Stimulated activated naive CD8-positive, alpha-beta T cell treated with anti-CD3 and anti-CD28 coated beads, Interleukin-15, Interleukin-2, amounts not matched to agents 100 ng/mL and 50 ng/mL, for 24 hours (primary cell): ENCODE results near the gene FAM124A.

Experiments used
- H3K27ac Mint-ChIP-seq: one replicate; pipeline ENCODE4 v1.8.0; 2021; ENCODE audit warnings: mild to moderate bottlenecking, mixed read lengths
- H3K27me3 Mint-ChIP-seq: one replicate; pipeline ENCODE4 v1.8.0; 2021; ENCODE audit warnings: mixed read lengths
- H3K36me3 Mint-ChIP-seq: one replicate; pipeline ENCODE4 v1.8.0; 2021; ENCODE audit warnings: low read depth, mixed read lengths
- H3K4me1 Mint-ChIP-seq: one replicate; pipeline ENCODE4 v1.8.0; 2021; ENCODE audit warnings: low read depth, mixed read lengths
- H3K4me3 Mint-ChIP-seq: one replicate; pipeline ENCODE4 v1.8.0; 2021; ENCODE audit warnings: mild to moderate bottlenecking, mixed read lengths
- H3K9me3 Mint-ChIP-seq: one replicate; pipeline ENCODE4 v1.8.0; 2021; ENCODE audit warnings: mixed read lengths

The FAM124A gene

DNA sequence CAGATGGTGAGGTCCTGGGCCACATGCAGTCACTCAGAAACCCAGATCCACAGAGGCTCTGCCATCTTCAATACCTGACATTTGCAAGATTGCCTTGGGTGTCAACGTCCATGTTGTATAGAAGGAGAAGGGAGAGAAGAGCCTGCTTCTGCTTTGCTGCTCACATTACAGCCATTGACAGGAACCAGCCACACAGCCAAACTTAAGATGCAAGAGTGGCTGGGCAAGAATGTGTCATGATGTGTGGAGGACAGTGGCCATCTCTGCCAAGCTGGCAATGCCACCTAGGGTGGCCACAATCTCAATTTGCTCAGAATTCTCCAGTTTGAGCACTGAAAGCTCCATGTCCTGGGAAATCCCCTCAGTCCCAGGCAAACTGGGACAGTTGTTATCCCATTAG is 91.4 kb downstream of the FAM124A start:
- H3K4me1 Mint-ChIP-seq = no peaks in the 10 kb centered on the region
- H3K9me3 Mint-ChIP-seq = no peaks in the 10 kb centered on the region
- peaks cover 3% of the 10 kb centered on the region for H3K27me3 Mint-ChIP-seq
- no peaks in the 10 kb centered on the region for H3K36me3 Mint-ChIP-seq
- no peak overlapping the region for H3K27ac Mint-ChIP-seq
- no peak overlapping the region for H3K4me3 Mint-ChIP-seq

- Mint-ChIP-seq H3K9me3 (no peaks in the 10 kb centered on the region), H3K27ac (no peak overlapping the region), H3K27me3 (peaks cover 1% of the 10 kb centered on the region), H3K4me3 (no peak overlapping the region), H3K36me3 (no peaks in the 10 kb centered on the region), H3K4me1 (no peaks in the 10 kb centered on the region)
These were observed 95.1 kb downstream of the FAM124A start for GRCh38 chr13:51317262-51317661.

GRCh38 chr13:51318015-51318414 is 95.8 kb downstream of the FAM124A start:
- H3K27ac Mint-ChIP-seq = no peak overlapping the region
- no peaks in the 10 kb centered on the region for H3K9me3 Mint-ChIP-seq
- H3K4me1 Mint-ChIP-seq = no peaks in the 10 kb centered on the region
- H3K36me3 Mint-ChIP-seq = no peaks in the 10 kb centered on the region
- H3K4me3 Mint-ChIP-seq = no peak overlapping the region
- H3K27me3 Mint-ChIP-seq = no peaks in the 10 kb centered on the region

DNA sequence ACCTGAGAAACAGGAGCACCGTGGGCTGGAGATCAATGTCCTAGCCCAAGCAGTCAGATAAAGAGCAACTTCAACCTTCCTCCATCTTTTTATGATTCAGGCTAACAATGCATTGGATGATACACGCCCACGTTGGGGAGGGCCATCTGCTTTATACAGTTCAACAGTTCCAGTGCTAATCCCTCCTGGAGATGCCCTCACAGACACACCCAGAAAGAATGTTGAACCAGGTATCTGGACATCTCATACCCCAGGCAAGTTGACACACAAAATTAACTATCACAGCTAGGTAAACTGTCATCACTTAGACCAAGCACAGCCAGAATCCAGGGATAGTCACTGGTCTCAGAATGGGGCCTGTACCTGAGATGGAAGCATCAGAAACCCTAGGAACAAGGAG is 96.7 kb downstream of the FAM124A start:
- no peaks in the 10 kb centered on the region for H3K36me3 Mint-ChIP-seq
- H3K4me3 Mint-ChIP-seq = no peak overlapping the region
- no peak overlapping the region for H3K27ac Mint-ChIP-seq
- H3K9me3 Mint-ChIP-seq = no peaks in the 10 kb centered on the region
- H3K4me1 Mint-ChIP-seq = no peaks in the 10 kb centered on the region
- no peaks in the 10 kb centered on the region for H3K27me3 Mint-ChIP-seq

- Mint-ChIP-seq H3K4me1 (no peaks in the 10 kb centered on the region), H3K9me3 (no peaks in the 10 kb centered on the region), H3K27me3 (no peaks in the 10 kb centered on the region), H3K27ac (no peak overlapping the region), H3K4me3 (no peak overlapping the region), H3K36me3 (no peaks in the 10 kb centered on the region)
These were observed 99.6 kb downstream of the FAM124A start for GRCh38 chr13:51321836-51322235.

GRCh38 chr13:51322826-51323225 is 100.6 kb downstream of the FAM124A start:
- H3K4me1 Mint-ChIP-seq = no peaks in the 10 kb centered on the region
- H3K27me3 Mint-ChIP-seq = no peaks in the 10 kb centered on the region
- no peak overlapping the region for H3K4me3 Mint-ChIP-seq
- H3K9me3 Mint-ChIP-seq = no peaks in the 10 kb centered on the region
- H3K27ac Mint-ChIP-seq = no peak overlapping the region
- no peaks in the 10 kb centered on the region for H3K36me3 Mint-ChIP-seq

DNA sequence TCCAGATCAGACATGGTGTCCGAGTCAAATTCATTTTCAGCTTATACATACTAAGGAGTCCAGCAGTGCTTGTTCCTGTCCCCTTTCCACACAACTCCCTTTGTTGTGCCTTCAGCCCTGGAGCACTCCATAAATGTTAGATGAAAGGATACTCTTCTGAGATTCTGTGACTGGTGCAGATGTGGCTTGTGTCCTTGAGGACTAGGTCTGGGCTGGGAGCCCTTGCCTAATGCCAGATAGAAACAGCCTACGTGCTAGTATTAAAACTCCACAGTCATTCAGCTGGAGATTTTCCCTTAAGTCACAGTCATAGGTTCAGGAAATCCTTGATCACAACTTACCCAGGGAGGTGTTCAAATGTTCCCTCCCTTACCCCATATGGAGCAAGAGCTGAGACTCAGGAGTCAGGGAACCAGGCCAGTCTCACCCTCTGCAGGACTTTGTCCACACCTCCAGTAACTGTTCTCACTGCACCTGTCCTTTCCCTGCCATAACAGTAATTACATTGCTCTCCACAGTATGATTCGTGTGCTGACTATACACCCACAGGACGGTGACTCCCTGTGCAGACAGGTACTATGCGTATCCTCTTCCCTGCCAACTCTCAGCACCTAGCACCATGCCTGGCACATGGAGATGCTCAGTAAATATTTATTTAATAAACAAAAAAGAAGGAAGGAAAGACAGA is 101.8 kb downstream of the FAM124A start:
- Mint-ChIP-seq H3K4me3 (no peak overlapping the region), H3K27ac (no peak overlapping the region), H3K27me3 (no peaks in the 10 kb centered on the region), H3K4me1 (no peaks in the 10 kb centered on the region), H3K9me3 (no peaks in the 10 kb centered on the region), H3K36me3 (no peaks in the 10 kb centered on the region)

- Mint-ChIP-seq H3K4me1 (no peaks in the 10 kb centered on the region), H3K4me3 (no peak overlapping the region), H3K9me3 (no peaks in the 10 kb centered on the region), H3K27ac (no peak overlapping the region), H3K36me3 (no peaks in the 10 kb centered on the region), H3K27me3 (no peaks in the 10 kb centered on the region)
These were observed 102.7 kb downstream of the FAM124A start for GRCh38 chr13:51324714-51325420.

GRCh38 chr13:51325837-51326236 is 103.6 kb downstream of the FAM124A start:
- Mint-ChIP-seq H3K27me3 (no peaks in the 10 kb centered on the region), H3K4me3 (no peak overlapping the region), H3K27ac (no peak overlapping the region), H3K9me3 (no peaks in the 10 kb centered on the region), H3K4me1 (peaks cover 4% of the 10 kb centered on the region), H3K36me3 (no peaks in the 10 kb centered on the region)

DNA sequence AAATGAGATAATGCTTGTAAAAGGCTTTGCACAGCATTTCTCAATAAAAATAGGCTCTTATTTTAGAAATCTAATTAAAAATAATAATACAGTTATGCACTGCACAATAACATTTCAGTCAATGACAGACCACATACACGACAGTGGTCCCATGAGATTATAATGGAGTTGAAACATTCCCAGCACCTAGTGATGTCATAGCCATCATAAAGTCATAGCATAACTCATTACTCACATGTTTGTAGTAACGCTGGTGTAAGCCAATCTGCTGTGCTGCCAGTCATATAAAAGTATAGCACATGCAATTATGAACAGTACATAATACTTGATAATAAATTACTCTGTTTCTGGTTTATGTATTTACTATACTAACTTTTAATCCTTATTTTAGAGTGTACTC is 104.6 kb downstream of the FAM124A start:
- Mint-ChIP-seq H3K27ac (no peak overlapping the region), H3K4me1 (peaks cover 14% of the 10 kb centered on the region), H3K4me3 (no peak overlapping the region), H3K9me3 (no peaks in the 10 kb centered on the region), H3K36me3 (no peaks in the 10 kb centered on the region), H3K27me3 (no peaks in the 10 kb centered on the region)

GRCh38 chr13:51327961-51328360 is 105.8 kb downstream of the FAM124A start:
- no peaks in the 10 kb centered on the region for H3K36me3 Mint-ChIP-seq
- no peaks in the 10 kb centered on the region for H3K9me3 Mint-ChIP-seq
- H3K4me3 Mint-ChIP-seq = no peak overlapping the region
- H3K27me3 Mint-ChIP-seq = no peaks in the 10 kb centered on the region
- no peak overlapping the region for H3K27ac Mint-ChIP-seq
- H3K4me1 Mint-ChIP-seq = peaks cover 21% of the 10 kb centered on the region

DNA sequence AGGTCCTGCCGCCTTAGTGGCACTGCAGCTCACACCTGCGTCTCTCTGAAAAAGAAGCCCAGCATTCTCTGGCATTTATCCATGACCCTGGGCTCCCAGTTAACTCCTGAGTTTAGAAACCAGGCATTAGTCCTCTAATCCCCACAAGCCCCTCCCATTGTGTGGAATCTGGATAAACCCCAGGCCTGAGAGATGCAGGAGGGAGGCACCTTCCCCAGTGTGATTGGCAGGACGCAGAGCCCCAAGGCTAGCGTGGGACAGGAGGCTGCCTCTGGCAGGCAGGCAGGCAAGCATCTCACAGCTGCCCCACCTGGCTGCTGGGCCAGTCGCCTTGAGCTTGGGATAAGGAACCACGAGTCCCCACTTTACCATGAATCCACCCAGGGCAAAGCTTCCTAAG is 106.3 kb downstream of the FAM124A start:
- Mint-ChIP-seq H3K4me1 (peaks cover 23% of the 10 kb centered on the region), H3K27me3 (no peaks in the 10 kb centered on the region), H3K9me3 (no peaks in the 10 kb centered on the region), H3K36me3 (no peaks in the 10 kb centered on the region), H3K4me3 (no peak overlapping the region), H3K27ac (no peak overlapping the region)

DNA sequence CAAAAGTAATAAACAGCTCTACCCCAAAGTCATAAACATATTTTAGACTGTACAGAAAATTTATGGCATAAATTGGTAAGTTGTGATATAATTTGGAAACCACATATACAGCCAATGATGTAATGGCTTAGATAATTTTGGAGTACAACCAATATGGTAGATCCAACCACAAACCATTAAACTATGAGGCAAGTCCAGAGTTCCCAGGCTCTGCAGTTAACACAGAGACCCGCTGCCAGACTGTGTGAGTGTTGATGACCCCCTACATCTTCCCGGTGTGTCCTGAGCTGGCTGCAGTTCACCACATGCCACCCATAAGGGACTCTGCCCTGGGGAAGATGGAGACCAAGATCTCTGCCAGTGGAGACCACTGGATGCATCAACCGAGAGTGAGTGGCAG is 107.4 kb downstream of the FAM124A start:
- no peaks in the 10 kb centered on the region for H3K36me3 Mint-ChIP-seq
- no peak overlapping the region for H3K27ac Mint-ChIP-seq
- H3K4me3 Mint-ChIP-seq = no peak overlapping the region
- H3K9me3 Mint-ChIP-seq = no peaks in the 10 kb centered on the region
- peaks cover 23% of the 10 kb centered on the region for H3K4me1 Mint-ChIP-seq
- no peaks in the 10 kb centered on the region for H3K27me3 Mint-ChIP-seq

DNA sequence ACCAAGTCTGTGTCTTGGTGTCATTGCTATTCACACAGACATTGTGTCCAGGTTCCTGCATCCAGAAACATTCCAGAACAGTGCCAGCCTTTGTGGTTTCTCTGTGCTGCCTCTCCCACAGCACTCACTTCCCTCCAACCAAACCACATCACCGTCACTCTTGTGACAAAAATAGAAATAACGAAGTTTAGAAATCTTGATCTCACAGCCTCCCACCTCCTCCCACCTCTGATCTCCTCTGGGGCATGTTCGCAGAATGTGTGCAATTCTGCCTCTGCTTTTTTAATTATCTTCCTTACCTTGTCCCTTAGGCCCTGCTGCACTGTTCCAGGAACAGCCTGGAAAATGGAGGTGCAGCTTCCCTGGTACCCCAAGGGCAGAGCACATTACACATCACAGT is 108.6 kb downstream of the FAM124A start:
- peak overlapping the region; percentile 76 for H3K27ac Mint-ChIP-seq
- H3K27me3 Mint-ChIP-seq = no peaks in the 10 kb centered on the region
- no peaks in the 10 kb centered on the region for H3K36me3 Mint-ChIP-seq
- no peaks in the 10 kb centered on the region for H3K9me3 Mint-ChIP-seq
- H3K4me3 Mint-ChIP-seq = peak overlapping the region; percentile 21
- peaks cover 23% of the 10 kb centered on the region for H3K4me1 Mint-ChIP-seq

DNA sequence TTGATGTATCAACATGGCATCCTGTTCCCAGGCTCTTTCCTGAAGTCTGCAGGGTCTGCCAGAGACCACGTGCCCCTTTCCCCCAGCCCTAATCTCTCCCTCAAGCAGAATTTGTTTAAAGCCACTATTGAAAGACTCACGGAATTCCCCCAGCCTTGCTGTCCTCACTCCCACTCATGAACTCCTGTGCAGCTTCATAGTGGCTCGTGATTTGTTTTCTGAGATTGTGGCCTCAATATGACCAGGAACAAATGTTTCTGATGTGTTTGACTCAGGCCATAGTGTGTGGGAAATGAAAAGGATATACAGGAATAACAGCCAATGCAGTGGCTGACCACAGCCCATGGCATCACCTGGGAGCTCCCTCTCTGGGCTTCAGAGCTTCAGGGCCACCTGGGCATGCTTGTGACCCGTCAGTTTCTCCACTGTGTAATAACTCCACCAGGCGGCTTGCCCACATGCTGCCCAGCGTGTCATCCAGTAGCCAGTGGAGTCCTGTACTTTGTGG is 109.2 kb downstream of the FAM124A start:
- Mint-ChIP-seq H3K9me3 (no peaks in the 10 kb centered on the region), H3K36me3 (no peaks in the 10 kb centered on the region), H3K4me1 (peaks cover 23% of the 10 kb centered on the region), H3K27me3 (no peaks in the 10 kb centered on the region), H3K4me3 (no peak overlapping the region), H3K27ac (peak overlapping the region; percentile 60)
